Suprapubic skin (tissue), 4 donors: Measurements from ENCODE around the gene P2RY2. TPM values are rescaled to one million over a fixed set of nuclear protein-coding genes. Genes with fewer than 3 reads are reported as not detected.

Experiments used
- DNase-seq, 2 donors: peaks; one replicate each; pipeline ENCODE4 v3.0.0-alpha.2; 2019; ENCODE audit warnings: low spot score in 2 of 2
- H3K27ac ChIP-seq: fragments of 200-600 bp; sonication (generic); one replicate; pipeline ENCODE4 v1.5.1; 2019
- H3K27me3 ChIP-seq: fragments of 200-600 bp; sonication (generic); one replicate; pipeline ENCODE4 v1.5.1; 2019
- H3K36me3 ChIP-seq: fragments of 200-600 bp; sonication (generic); one replicate; pipeline ENCODE4 v1.5.1; 2019
- H3K4me1 ChIP-seq: fragments of 200-600 bp; sonication (generic); one replicate; pipeline ENCODE4 v1.5.1; 2019
- H3K4me3 ChIP-seq: fragments of 200-600 bp; sonication (generic); one replicate; pipeline ENCODE4 v1.5.1; 2019; ENCODE audit warnings: mild to moderate bottlenecking
- H3K9me3 ChIP-seq: fragments of 200-600 bp; sonication (generic); one replicate; pipeline ENCODE4 v1.5.1; 2019
- EP300 ChIP-seq: sonication (generic); formaldehyde crosslinking; IDR thresholded peaks from one replicate; pipeline ENCODE4 v1.6.1; 2017; ENCODE audit warnings: antibody characterized with exemption
- POLR2A ChIP-seq, 2 donors: fragments of 450-650 bp; IDR thresholded peaks; one replicate each; pipeline ENCODE4 v1.6.1; 2017; ENCODE audit warnings: antibody characterized with exemption in 2 of 2, mild to moderate bottlenecking in 2 of 2, moderate library complexity in 2 of 2
- POLR2AphosphoS5 ChIP-seq, 3 donors: sonication (generic); formaldehyde crosslinking; IDR thresholded peaks; one replicate each; pipeline ENCODE4 v1.6.1; 2017; ENCODE audit warnings: antibody characterized with exemption in 3 of 3
- WGBS: methylation state at CpG from one replicate; pipeline ENCODE4 v1.1.5; 2018; 5-methylcytosine and 5-hydroxymethylcytosine counted together
- total RNA-seq, 4 donors: library from RNA; depleted of rRNA; stranded (reverse); fragments of >200 nt; gene quantifications; one replicate each; pipeline ENCODE4 v1.1.0, GENCODE V29; 2016
- TF ChIP-seq, protein P1 (sequence below), 2 donors: fragments of 200-600 bp in 1 of 2; fragments of 450-650 bp in 1 of 2; sonication (generic) in 1 of 2; IDR thresholded peaks; one replicate each; pipeline ENCODE4 v1.5.1; 2016 to 2019; ENCODE audit warnings: antibody characterized with exemption in 2 of 2, mild to moderate bottlenecking in 1 of 2, moderate library complexity in 1 of 2

Gene P2RY2
- total RNA-seq, 4 donors from 2014 or later, result 5.5 to 15.9 (median 12.8) TPM

- no peak overlapping the region for H3K27ac ChIP-seq
- DNase-seq, result peak in 1 of 2 donors; percentile 40
- TF ChIP-seq POLR2A (IDR thresholded peaks at IDR 0.05), result no peak
- TF ChIP-seq, protein P1, sequence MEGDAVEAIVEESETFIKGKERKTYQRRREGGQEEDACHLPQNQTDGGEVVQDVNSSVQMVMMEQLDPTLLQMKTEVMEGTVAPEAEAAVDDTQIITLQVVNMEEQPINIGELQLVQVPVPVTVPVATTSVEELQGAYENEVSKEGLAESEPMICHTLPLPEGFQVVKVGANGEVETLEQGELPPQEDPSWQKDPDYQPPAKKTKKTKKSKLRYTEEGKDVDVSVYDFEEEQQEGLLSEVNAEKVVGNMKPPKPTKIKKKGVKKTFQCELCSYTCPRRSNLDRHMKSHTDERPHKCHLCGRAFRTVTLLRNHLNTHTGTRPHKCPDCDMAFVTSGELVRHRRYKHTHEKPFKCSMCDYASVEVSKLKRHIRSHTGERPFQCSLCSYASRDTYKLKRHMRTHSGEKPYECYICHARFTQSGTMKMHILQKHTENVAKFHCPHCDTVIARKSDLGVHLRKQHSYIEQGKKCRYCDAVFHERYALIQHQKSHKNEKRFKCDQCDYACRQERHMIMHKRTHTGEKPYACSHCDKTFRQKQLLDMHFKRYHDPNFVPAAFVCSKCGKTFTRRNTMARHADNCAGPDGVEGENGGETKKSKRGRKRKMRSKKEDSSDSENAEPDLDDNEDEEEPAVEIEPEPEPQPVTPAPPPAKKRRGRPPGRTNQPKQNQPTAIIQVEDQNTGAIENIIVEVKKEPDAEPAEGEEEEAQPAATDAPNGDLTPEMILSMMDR (IDR thresholded peaks at IDR 0.05), result no peak
- no peak for TF ChIP-seq EP300
- no peak for TF ChIP-seq POLR2AphosphoS5 (IDR thresholded peaks at IDR 0.05)
- H3K36me3 ChIP-seq, result peaks cover 8% of the 10 kb centered on the region
- H3K4me3 ChIP-seq, result no peak overlapping the region
- H3K27me3 ChIP-seq, result no peaks in the 10 kb centered on the region
- H3K9me3 ChIP-seq, result no peaks in the 10 kb centered on the region
- H3K4me1 ChIP-seq, result peaks cover 16% of the 10 kb centered on the region
These were observed 15.1 kb downstream of the P2RY2 start for GRCh38 chr11:73233211-73233610.

DNA sequence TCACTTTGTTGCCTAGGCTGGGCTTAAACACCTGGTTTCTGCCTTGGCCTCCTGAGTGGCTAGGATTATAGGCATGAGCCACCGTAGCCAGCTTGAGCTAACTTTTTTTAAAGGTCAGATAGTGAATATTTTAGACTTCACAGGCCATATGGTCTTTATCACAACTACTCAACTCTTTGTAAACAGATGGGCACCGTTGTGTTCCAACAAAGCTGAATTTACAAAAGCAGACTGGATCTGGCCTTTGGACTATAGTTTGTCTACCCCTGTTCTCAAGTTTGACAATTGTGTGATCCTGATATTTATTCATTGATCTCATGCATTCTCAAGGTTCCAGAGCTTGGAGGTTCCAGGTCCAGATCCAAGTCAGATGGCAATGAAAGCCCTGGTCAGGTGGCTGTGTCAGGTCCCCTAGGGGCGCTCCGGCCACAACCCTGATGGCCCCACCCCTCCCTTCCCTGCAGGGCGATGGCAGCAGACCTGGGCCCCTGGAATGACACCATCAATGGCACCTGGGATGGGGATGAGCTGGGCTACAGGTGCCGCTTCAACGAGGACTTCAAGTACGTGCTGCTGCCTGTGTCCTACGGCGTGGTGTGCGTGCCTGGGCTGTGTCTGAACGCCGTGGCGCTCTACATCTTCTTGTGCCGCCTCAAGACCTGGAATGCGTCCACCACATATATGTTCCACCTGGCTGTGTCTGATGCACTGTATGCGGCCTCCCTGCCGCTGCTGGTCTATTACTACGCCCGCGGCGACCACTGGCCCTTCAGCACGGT, 15.8 kb downstream of the P2RY2 start:
- Histone ChIP-seq H3K27ac (no peak overlapping the region), H3K9me3 (no peaks in the 10 kb centered on the region), H3K4me3 (no peak overlapping the region), H3K4me1 (peaks cover 9% of the 10 kb centered on the region), H3K27me3 (no peaks in the 10 kb centered on the region), H3K36me3 (peaks cover 8% of the 10 kb centered on the region)
- peak; percentile 27 to 65 for DNase-seq
- TF ChIP-seq, protein P1 (IDR thresholded peaks at IDR 0.05), result no peak
- 89% methylated on average over 23 of the region's 23 CpGs for WGBS

GRCh38 chr11:73234471-73235181, 16.5 kb downstream of the P2RY2 start:
- DNase-seq, result peak in 1 of 2 donors; percentile 52
- H3K4me1 ChIP-seq, result peaks cover 3% of the 10 kb centered on the region
- H3K27ac ChIP-seq, result no peak overlapping the region
- no peaks in the 10 kb centered on the region for H3K27me3 ChIP-seq
- no peaks in the 10 kb centered on the region for H3K9me3 ChIP-seq
- peaks cover 8% of the 10 kb centered on the region for H3K36me3 ChIP-seq
- WGBS, result 96% methylated on average over 56 of the region's 56 CpGs
- TF ChIP-seq, protein P1 (IDR thresholded peaks at IDR 0.05), result no peak
- no peak for TF ChIP-seq EP300
- no peak for TF ChIP-seq POLR2A (IDR thresholded peaks at IDR 0.05)
- TF ChIP-seq POLR2AphosphoS5 (IDR thresholded peaks at IDR 0.05), result no peak
- no peak overlapping the region for H3K4me3 ChIP-seq

- H3K36me3 ChIP-seq, result peaks cover 8% of the 10 kb centered on the region
- H3K27ac ChIP-seq, result no peak overlapping the region
- peaks cover 8% of the 10 kb centered on the region for H3K4me1 ChIP-seq
- H3K4me3 ChIP-seq, result no peak overlapping the region
- TF ChIP-seq POLR2A (IDR thresholded peaks at IDR 0.05), result no peak
- TF ChIP-seq POLR2AphosphoS5 (IDR thresholded peaks at IDR 0.05), result no peak
- TF ChIP-seq EP300, result no peak
- TF ChIP-seq, protein P1 (IDR thresholded peaks at IDR 0.05), result no peak
- no peaks in the 10 kb centered on the region for H3K27me3 ChIP-seq
- DNase-seq, result peak in 1 of 2 donors; percentile 29
- no peaks in the 10 kb centered on the region for H3K9me3 ChIP-seq
- WGBS, result 95% methylated on average over 6 of the region's 8 CpGs
These were observed 17.2 kb downstream of the P2RY2 start for GRCh38 chr11:73235236-73235786.

GRCh38 chr11:73236205-73236765, 18.2 kb downstream of the P2RY2 start:
- Histone ChIP-seq H3K27me3 (no peaks in the 10 kb centered on the region), H3K9me3 (no peaks in the 10 kb centered on the region), H3K4me3 (no peak overlapping the region), H3K27ac (no peak overlapping the region), H3K4me1 (peaks cover 12% of the 10 kb centered on the region), H3K36me3 (peaks cover 8% of the 10 kb centered on the region)
- TF ChIP-seq EP300 (no peak), POLR2AphosphoS5 (IDR thresholded peaks at IDR 0.05) (no peak), POLR2A (IDR thresholded peaks at IDR 0.05) (no peak)
- TF ChIP-seq, protein P1 (IDR thresholded peaks at IDR 0.05), result no peak
- 75% methylated on average over 3 of the region's 4 CpGs for WGBS
- no peak for DNase-seq
